Esophagus muscularis mucosa (tissue), 4 donors: Measurements from ENCODE around the gene DSCAML1.

Experiments used
- EP300 ChIP-seq: sonication (generic); formaldehyde crosslinking; IDR thresholded peaks from one replicate; pipeline ENCODE4 v1.6.1; 2017; ENCODE audit warnings: antibody characterized with exemption
- POLR2A ChIP-seq: fragments of 450-650 bp; IDR thresholded peaks from one replicate; pipeline ENCODE4 v1.6.1; 2017; ENCODE audit warnings: antibody characterized with exemption, moderate library complexity, mild to moderate bottlenecking, low read depth
- TF ChIP-seq, protein P1 (sequence below), 3 experiments: fragments of 200-600 bp in 2 of 3; fragments of 450-650 bp in 1 of 3; sonication (generic) in 2 of 3; IDR thresholded peaks; one replicate each; pipeline ENCODE4 v1.5.1; 2017 to 2019; ENCODE audit warnings: antibody characterized with exemption in 3 of 3, mild to moderate bottlenecking in 2 of 3, moderate library complexity in 1 of 3

- TF ChIP-seq, protein P1, sequence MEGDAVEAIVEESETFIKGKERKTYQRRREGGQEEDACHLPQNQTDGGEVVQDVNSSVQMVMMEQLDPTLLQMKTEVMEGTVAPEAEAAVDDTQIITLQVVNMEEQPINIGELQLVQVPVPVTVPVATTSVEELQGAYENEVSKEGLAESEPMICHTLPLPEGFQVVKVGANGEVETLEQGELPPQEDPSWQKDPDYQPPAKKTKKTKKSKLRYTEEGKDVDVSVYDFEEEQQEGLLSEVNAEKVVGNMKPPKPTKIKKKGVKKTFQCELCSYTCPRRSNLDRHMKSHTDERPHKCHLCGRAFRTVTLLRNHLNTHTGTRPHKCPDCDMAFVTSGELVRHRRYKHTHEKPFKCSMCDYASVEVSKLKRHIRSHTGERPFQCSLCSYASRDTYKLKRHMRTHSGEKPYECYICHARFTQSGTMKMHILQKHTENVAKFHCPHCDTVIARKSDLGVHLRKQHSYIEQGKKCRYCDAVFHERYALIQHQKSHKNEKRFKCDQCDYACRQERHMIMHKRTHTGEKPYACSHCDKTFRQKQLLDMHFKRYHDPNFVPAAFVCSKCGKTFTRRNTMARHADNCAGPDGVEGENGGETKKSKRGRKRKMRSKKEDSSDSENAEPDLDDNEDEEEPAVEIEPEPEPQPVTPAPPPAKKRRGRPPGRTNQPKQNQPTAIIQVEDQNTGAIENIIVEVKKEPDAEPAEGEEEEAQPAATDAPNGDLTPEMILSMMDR (IDR thresholded peaks at IDR 0.05): no peak
- TF ChIP-seq POLR2A (no peak), EP300 (no peak)
These were observed 66.7 kb downstream of the DSCAML1 start for GRCh38 chr11:117730208-117730800.
